HCT116 (cell line): Measurements from ENCODE around the gene MYL12B.

Experiments used
- POLR2AphosphoS5 ChIP-seq: IDR thresholded peaks from 2 replicates; pipeline ENCODE4 v1.6.1; 2011; ENCODE audit warnings: mild to moderate bottlenecking, low read depth, low read length, moderate library complexity
- REST ChIP-seq: IDR thresholded peaks from 2 replicates; pipeline ENCODE4 v1.6.1; 2012; ENCODE audit warnings: low read depth

- TF ChIP-seq REST (no peak), POLR2AphosphoS5 (no peak)
Measured at GRCh38 chr18:3248658-3249359, 13.1 kb upstream of the MYL12B start.
